Stimulated activated CD4-positive, alpha-beta T cell treated with anti-CD3 and anti-CD28 coated beads, Interleukin-4, amount 100 ng/mL, for 4 hours (primary cell): Measurements from ENCODE around the gene FBXO38.

ENCODE experiments used
- DNase-seq, 2 experiments: peaks; one replicate each; pipeline ENCODE4 v3.0.0-alpha.2; 2020

The FBXO38 gene

GRCh38 chr5:148384380-148384737 is 601 bp downstream of the FBXO38 start:
- DNase-seq: peak in 1 of 2 experiments; percentile 8

- DNase-seq: no peak
Observed at GRCh38 chr5:148385094-148385493, 1.3 kb downstream of the FBXO38 start.

- no peak for DNase-seq
Observed at GRCh38 chr5:148386041-148386440, 2.3 kb downstream of the FBXO38 start.

- DNase-seq: no peak
Observed at GRCh38 chr5:148387325-148387724, 3.6 kb downstream of the FBXO38 start.

- DNase-seq: no peak
Observed at GRCh38 chr5:148388696-148389095, 4.9 kb downstream of the FBXO38 start.

GRCh38 chr5:148390914-148391313 is 7.2 kb downstream of the FBXO38 start:
- DNase-seq: no peak

GRCh38 chr5:148391422-148391821 is 7.7 kb downstream of the FBXO38 start:
- no peak for DNase-seq

GRCh38 chr5:148393390-148393741 is 9.6 kb downstream of the FBXO38 start:
- no peak for DNase-seq

GRCh38 chr5:148394587-148395019 is 10.8 kb downstream of the FBXO38 start:
- no peak for DNase-seq

- no peak for DNase-seq
Observed at GRCh38 chr5:148395031-148395430, 11.3 kb downstream of the FBXO38 start.

- no peak for DNase-seq
Observed at GRCh38 chr5:148397968-148398595, 14.3 kb downstream of the FBXO38 start.

GRCh38 chr5:148398698-148399121 is 15.0 kb downstream of the FBXO38 start:
- no peak for DNase-seq

- no peak for DNase-seq
Observed at GRCh38 chr5:148401604-148402003, 17.8 kb downstream of the FBXO38 start.

- no peak for DNase-seq
Observed at GRCh38 chr5:148403344-148403743, 19.6 kb downstream of the FBXO38 start.

GRCh38 chr5:148406406-148406805 is 22.6 kb downstream of the FBXO38 start:
- DNase-seq: no peak

GRCh38 chr5:148408092-148408491 is 24.3 kb downstream of the FBXO38 start:
- DNase-seq: no peak

GRCh38 chr5:148412124-148412523 is 28.4 kb downstream of the FBXO38 start:
- DNase-seq: no peak

GRCh38 chr5:148414833-148415232 is 31.1 kb downstream of the FBXO38 start:
- DNase-seq: no peak

- DNase-seq: no peak
Observed at GRCh38 chr5:148416416-148416815, 32.7 kb downstream of the FBXO38 start.

- no peak for DNase-seq
Observed at GRCh38 chr5:148416921-148417320, 33.2 kb downstream of the FBXO38 start.

- DNase-seq: no peak
Observed at GRCh38 chr5:148418511-148418910, 34.8 kb downstream of the FBXO38 start.

GRCh38 chr5:148421661-148422060 is 37.9 kb downstream of the FBXO38 start:
- DNase-seq: no peak

GRCh38 chr5:148425808-148426207 is 42.0 kb downstream of the FBXO38 start:
- DNase-seq: no peak

- DNase-seq: no peak
Observed at GRCh38 chr5:148426514-148426913, 42.8 kb downstream of the FBXO38 start.

- DNase-seq: no peak
Observed at GRCh38 chr5:148427370-148428042, 43.7 kb downstream of the FBXO38 start.
